Activated CD4-positive, alpha-beta T cell treated with anti-CD3 and anti-CD28 coated beads for 36 hours (primary cell): ENCODE data around the gene PMEPA1. TPM values are rescaled to one million over a fixed set of nuclear protein-coding genes. Genes with fewer than 3 reads are reported as not detected.
A peak's percentile ranks its signal among the peaks of the same experiment; 100 is the strongest.

Experiments
- ATAC-seq: fragments of 200-7000 bp; cut with Tn5 transposase; one replicate; pipeline ENCODE4 v1.10.0; 2021; ENCODE audit warnings: mild to moderate bottlenecking, moderate library complexity
- CTCF ChIA-PET: fragments of 350-600 bp; sonication (Branson Sonifier 250); formaldehyde crosslinking; loops from one replicate; lab custom pipeline; 2021; ENCODE audit warnings: antibody characterized with exemption; lab: Charles Lee
- POLR2A ChIA-PET: fragments of 350-600 bp; sonication (Branson Sonifier 250); formaldehyde crosslinking; loops from one replicate; lab custom pipeline; 2021; ENCODE audit warnings: antibody characterized with exemption, inconsistent platforms; lab: Charles Lee
- DNase-seq: peaks from one replicate; pipeline ENCODE4 v3.0.0-alpha.2; 2020
- H3K27ac Mint-ChIP-seq: one replicate; pipeline ENCODE4 v1.8.0; 2021; ENCODE audit warnings: mixed read lengths
- H3K27me3 Mint-ChIP-seq: one replicate; pipeline ENCODE4 v1.8.0; 2021; ENCODE audit warnings: mixed read lengths
- H3K36me3 Mint-ChIP-seq: one replicate; pipeline ENCODE4 v1.8.0; 2021; ENCODE audit warnings: low read depth, mixed read lengths
- H3K4me1 Mint-ChIP-seq: one replicate; pipeline ENCODE4 v1.8.0; 2021; ENCODE audit warnings: mixed read lengths
- H3K4me3 Mint-ChIP-seq: one replicate; pipeline ENCODE4 v1.8.0; 2021; ENCODE audit warnings: mild to moderate bottlenecking, moderate library complexity, mixed read lengths
- H3K9me3 Mint-ChIP-seq: one replicate; pipeline ENCODE4 v1.8.0; 2021; ENCODE audit warnings: low read depth, mixed read lengths
- intact Hi-C, 2 experiments: fragments of 100-400 bp; cut with DNase I in 1 of 2; cut with micrococcal nuclease in 1 of 2; formaldehyde crosslinking; loops; one replicate each; pipeline versions ENCODE4 v1.14.2 to v1.15.1; 2022 to 2024; cut with DNase I, micrococcal nuclease
- total RNA-seq, 2 experiments: library from RNA; stranded (reverse); gene quantifications; one replicate each; pipeline ENCODE4 v1.2.3, GENCODE V29; 2021

PMEPA1 gene
- total RNA-seq, 2 experiments from 2014 or later, result 1.6 to 1.8 TPM

DNA sequence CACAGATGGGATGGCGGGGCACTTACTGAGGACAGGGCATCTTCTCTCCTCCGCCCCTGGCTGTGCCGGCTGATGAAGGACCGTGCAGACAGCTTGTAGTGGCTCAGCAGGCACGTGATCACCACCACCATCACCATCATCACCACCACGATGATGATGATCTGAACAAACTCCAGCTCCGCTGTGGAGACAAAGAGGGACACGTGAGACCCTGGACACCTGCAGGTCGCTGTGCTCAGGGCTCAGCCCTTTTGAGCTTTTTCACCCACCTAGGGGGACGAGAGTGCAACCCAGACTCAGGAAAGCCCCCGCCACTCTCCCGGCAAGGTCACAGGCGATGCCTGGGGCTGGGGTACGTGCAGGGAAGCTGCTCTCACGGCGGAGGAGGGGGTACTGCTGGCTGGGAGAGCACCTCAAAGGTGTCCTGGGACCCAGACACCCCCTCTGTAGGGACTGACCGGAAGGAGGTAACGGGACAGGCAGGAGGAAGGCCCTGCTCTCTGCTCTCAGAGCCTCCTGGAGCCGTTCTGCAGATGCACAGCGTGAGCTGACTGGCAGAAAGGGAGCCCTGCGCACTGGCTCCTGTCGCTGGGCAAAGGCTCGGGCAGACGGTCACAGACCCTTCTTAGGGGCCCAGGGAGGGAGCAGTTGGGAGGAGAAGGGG, 50.2 kb downstream of the PMEPA1 start:
- ATAC-seq (no peak), DNase-seq (peak; percentile 3)
- POLR2A ChIA-PET, result interaction anchor here (1.0 kb wide), 1 partner anchor 30 kb away, joined by 3 read pairs; no protein-coding TSS in a partner anchor
- no peak overlapping the region for H3K4me3 Mint-ChIP-seq
- H3K4me1 Mint-ChIP-seq, result peaks cover 16% of the 10 kb centered on the region
- H3K27ac Mint-ChIP-seq, result no peak overlapping the region
- CTCF ChIA-PET, result no interaction called here
- no peaks in the 10 kb centered on the region for H3K36me3 Mint-ChIP-seq
- no peaks in the 10 kb centered on the region for H3K9me3 Mint-ChIP-seq
- no peaks in the 10 kb centered on the region for H3K27me3 Mint-ChIP-seq
- intact Hi-C loops, result loop anchor here in 1 of 2 experiments (10.0 kb wide), 1 partner anchor 545 kb away; no protein-coding TSS in a partner anchor

DNA sequence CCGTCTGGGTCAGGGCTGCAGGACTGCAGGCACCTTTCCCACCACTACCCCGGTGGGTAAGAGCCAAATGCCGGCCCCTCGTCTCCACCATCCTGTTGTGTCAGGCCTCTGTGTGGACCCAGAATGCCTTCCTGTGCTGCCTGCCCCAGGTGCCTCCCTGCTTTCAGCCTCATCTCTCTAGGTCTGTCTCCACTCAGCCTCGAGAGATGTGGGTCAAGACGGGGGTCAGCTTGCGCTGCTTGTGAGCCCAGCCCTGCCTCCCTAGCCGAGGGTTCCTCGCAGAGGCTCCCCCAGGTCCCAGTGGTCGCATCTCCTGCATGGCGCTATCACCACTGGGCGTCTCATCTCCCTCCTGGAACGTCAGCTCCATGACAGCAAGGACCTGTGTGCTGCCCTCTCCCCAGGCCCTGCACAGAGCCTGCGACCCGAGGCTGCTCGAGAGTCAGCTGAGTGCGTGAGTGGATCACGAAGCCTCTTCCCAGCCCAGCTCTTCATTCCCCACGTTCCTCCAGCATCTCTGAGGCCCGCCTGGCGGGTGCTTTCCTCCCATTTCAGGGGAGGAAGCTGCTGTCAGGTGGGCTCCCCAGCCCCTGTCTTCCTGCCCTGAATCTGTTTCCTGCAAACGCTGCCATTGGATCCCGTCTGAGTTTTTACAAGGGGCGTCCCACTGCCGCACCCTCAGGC, 50.8 kb downstream of the PMEPA1 start:
- DNase-seq (peak; percentile 2), ATAC-seq (no peak)
- Mint-ChIP-seq H3K27ac (no peak overlapping the region), H3K4me1 (peaks cover 20% of the 10 kb centered on the region), H3K9me3 (no peaks in the 10 kb centered on the region), H3K4me3 (no peak overlapping the region), H3K36me3 (no peaks in the 10 kb centered on the region), H3K27me3 (no peaks in the 10 kb centered on the region)
- ChIA-PET POLR2A (interaction anchor here (1.0 kb wide), 1 partner anchor 29 kb away, joined by 3 read pairs; no protein-coding TSS in a partner anchor), CTCF (no interaction called here)
- intact Hi-C loops, result loop anchor here in 1 of 2 experiments (10.0 kb wide), 1 partner anchor 546 kb away; no protein-coding TSS in a partner anchor

DNA sequence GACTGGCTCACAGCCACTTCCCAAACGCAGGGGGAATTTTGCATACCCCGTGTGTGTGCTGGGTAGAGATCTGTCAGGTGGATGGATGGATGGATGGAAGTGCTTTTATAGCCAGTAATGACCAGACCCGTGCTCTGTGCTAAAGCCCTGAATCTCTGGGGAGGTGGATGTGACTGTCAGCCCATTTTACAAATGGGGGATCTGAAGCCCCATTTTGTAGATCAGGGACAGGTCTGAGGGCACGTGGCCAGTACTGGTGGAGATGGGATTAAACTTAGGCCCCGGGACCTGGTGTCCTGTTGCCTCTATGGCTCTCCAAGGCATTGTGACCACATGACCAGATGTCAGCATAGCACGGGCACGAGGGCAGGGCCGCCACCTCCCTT, 51.4 kb downstream of the PMEPA1 start:
- Mint-ChIP-seq H3K36me3 (no peaks in the 10 kb centered on the region), H3K27me3 (no peaks in the 10 kb centered on the region), H3K27ac (peak overlapping the region; percentile 82), H3K4me1 (peaks cover 20% of the 10 kb centered on the region), H3K4me3 (no peak overlapping the region), H3K9me3 (no peaks in the 10 kb centered on the region)
- intact Hi-C loops, result loop anchor here in 1 of 2 experiments (10.0 kb wide), 1 partner anchor 546 kb away; no protein-coding TSS in a partner anchor
- ChIA-PET POLR2A (interaction anchor here (1.0 kb wide), 1 partner anchor 29 kb away, joined by 3 read pairs; no protein-coding TSS in a partner anchor), CTCF (no interaction called here)
- DNase-seq, result no peak
- ATAC-seq, result no peak

DNA sequence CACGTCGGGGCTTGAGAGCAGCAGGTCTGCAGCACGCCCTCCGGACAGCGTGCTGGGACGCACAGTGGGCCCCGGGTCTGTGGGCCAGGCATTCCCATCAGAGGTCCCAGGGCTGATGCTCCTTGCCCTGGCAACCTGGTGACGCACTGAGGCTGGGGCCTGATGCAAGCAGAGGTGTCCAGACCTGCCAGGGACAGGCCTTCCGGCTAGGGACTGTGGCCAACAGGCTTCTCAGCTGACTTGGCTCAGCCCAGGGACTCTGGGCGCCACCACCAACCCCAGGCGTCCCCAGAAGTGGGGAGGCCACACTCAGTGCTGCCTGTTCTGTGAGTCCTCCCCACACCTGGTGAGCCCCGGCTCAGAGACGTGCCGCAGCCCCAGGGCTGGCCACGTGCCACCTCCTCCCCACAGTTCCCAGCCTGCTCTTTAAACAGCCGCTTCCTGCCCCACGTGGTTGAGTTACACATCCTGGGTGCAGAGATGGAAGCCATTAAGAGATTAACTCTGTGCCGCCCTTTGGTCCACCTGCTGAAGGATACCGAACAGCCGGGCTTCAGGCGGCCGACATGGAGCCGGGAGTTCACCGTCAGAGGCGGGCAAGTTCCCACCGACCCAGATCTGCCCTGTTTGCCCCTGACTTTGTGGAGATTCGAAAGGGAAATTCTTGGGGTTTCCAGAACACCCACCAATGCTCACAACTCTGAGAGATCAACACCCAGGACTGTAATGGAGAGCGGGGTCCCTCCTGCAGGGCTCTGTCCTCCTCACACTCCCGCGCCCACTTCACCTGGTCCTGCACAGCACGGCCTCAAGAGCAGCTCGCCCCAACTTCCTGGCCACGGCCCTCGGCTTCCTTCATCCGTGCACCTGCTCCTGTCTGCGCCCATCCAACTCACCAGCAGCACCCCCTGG, 52.0 kb downstream of the PMEPA1 start:
- H3K4me3 Mint-ChIP-seq, result no peak overlapping the region
- peak; percentile 67 for DNase-seq
- H3K9me3 Mint-ChIP-seq, result no peaks in the 10 kb centered on the region
- CTCF ChIA-PET, result no interaction called here
- no peaks in the 10 kb centered on the region for H3K27me3 Mint-ChIP-seq
- H3K4me1 Mint-ChIP-seq, result peaks cover 20% of the 10 kb centered on the region
- H3K27ac Mint-ChIP-seq, result peak overlapping the region; percentile 82
- POLR2A ChIA-PET, result no interaction called here
- peak; percentile 84 for ATAC-seq
- intact Hi-C loops, result loop anchor here in 1 of 2 experiments (10.0 kb wide), 1 partner anchor 547 kb away; no protein-coding TSS in a partner anchor
- no peaks in the 10 kb centered on the region for H3K36me3 Mint-ChIP-seq

DNA sequence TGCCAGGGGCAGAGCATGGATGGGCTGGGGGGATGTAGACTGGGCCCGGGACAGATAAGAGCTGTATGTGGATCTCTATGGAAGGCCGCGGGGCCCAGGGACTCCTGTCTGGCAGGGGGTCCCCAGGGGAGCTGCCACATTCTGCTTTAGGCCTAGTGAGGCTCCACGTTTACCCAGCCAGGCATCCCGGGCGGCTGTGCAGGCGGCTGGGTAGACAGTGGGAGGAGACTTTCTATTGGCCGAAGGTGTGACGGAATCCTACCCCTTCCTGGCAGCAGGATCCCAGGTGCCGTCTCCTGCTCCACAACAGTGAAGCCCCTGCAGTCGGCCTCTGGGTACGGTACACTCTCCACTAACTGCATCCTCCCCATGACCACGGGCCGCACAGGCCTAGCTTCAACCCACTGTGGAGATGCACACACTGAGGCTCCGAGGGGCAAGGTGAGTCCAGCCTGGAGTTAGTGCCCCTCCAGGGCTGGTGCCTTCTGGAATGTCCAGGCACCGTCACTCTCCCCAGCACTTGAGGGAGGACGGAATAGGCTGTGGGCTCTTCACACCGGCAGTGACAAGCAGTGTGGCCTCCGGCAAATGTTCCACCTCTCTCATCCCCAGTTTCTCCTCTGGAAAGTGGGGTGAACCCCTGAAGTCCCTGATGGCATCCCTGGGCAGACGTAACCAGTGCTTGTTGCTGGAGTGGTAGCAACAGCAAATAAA, 52.8 kb downstream of the PMEPA1 start:
- POLR2A ChIA-PET, result no interaction called here
- Mint-ChIP-seq H3K27ac (no peak overlapping the region), H3K27me3 (no peaks in the 10 kb centered on the region), H3K4me3 (no peak overlapping the region), H3K9me3 (no peaks in the 10 kb centered on the region), H3K4me1 (peaks cover 20% of the 10 kb centered on the region), H3K36me3 (no peaks in the 10 kb centered on the region)
- CTCF ChIA-PET, result interaction anchor here (0.6 to 0.7 kb wide), 2 partner anchors 34 to 118 kb away, joined by 3 read pairs; no protein-coding TSS in a partner anchor
- ATAC-seq, result no peak
- intact Hi-C loops, result loop anchor here in 1 of 2 experiments (10.0 kb wide), 1 partner anchor 548 kb away; no protein-coding TSS in a partner anchor
- peak; percentile 2 for DNase-seq

DNA sequence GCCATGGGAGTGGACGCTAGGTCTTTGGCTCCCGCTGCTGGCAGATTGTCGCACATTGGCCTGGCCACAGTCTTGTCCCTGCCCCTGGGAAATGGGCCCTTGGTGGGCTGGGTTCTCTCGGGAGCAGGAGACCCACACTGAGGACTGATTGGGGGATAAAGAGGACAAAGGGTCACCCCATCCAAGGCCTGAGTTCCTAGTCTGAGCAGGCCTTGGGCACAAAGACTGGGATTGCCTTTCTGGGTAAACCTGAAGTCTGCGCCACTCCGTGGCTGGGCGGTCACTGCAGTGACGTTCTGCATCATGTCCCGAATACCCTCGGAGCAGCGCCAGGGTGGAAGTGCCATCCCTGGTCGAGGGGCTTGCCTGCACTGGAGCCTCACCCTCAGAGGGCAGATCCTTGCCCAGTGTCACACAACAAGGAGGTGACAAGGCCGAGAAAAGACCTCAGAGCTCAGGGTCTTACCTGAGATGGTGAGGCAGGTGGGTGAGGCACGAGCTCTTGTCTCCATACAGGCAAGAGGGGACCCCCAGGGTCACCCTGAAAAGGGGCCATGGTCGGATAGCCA, 53.5 kb downstream of the PMEPA1 start:
- POLR2A ChIA-PET, result no interaction called here
- intact Hi-C loops, result loop anchor here in 1 of 2 experiments (10.0 kb wide), 1 partner anchor 548 kb away; no protein-coding TSS in a partner anchor
- DNase-seq (peak; percentile 0), ATAC-seq (no peak)
- H3K36me3 Mint-ChIP-seq, result no peaks in the 10 kb centered on the region
- no peak overlapping the region for H3K27ac Mint-ChIP-seq
- H3K4me1 Mint-ChIP-seq, result peaks cover 20% of the 10 kb centered on the region
- H3K9me3 Mint-ChIP-seq, result no peaks in the 10 kb centered on the region
- CTCF ChIA-PET, result interaction anchor here (0.6 to 0.8 kb wide), 4 partner anchors 26 to 117 kb away, joined by 3 read pairs; no protein-coding TSS in a partner anchor
- H3K27me3 Mint-ChIP-seq, result no peaks in the 10 kb centered on the region
- no peak overlapping the region for H3K4me3 Mint-ChIP-seq

DNA sequence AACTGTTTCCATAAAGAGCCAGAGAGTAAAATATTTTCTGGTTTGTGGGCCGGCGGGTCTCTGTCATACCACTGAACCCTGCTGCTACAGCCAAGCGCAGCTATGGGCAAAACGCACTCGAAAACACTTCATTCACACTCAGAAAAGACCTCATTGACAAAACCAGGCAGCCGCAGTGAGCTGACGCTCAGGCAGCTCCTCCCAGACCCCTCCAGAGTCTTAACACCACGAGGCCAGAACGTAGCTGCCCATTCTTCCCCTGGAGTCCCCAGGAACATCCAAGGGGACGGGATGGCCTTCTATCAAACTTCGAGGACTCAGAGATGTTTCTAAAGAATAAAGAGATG, 54.0 kb downstream of the PMEPA1 start:
- H3K9me3 Mint-ChIP-seq, result no peaks in the 10 kb centered on the region
- no peak for DNase-seq

DNA sequence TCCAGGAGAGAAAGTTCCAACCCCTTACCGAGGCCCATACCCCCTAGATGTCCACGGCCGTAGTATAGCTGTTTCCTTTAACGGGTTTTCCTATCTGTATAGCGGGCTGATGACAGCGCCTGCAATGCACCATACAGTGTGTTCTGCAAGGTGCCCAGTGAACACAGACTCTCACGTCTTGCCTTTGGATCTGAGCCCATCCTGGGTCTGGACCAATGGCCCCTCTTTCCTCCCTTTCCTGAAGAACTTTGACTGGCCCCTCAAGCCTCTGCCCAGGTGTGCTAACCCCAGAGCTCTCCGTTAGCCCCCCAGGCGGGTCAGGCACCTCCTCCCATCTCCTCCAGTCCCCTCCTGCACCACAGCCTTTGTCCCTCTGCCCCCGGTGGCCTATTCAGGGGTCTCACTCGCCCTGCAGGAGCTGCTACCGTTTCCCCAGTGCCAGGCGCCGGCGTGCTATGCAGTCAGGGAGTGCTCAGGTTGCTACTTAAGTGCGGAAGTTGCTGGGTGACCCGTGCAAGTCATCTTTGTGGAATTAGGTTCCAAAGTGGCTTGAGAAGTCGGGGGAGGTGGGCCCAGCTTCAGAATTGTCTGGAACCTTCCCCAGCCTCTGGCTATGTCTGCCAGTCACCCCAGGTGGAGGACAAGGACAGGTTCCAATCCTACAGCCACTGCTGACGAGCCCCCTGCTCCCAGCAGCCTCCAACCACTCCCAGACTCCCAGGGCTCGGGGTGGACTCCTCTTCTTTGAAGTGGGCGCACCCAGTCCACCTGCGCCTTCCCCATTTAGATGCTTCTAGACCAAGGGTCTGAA, 54.6 kb downstream of the PMEPA1 start:
- Mint-ChIP-seq H3K4me3 (no peak overlapping the region), H3K27me3 (no peaks in the 10 kb centered on the region), H3K36me3 (peaks cover 2% of the 10 kb centered on the region), H3K27ac (no peak overlapping the region), H3K4me1 (peaks cover 20% of the 10 kb centered on the region), H3K9me3 (no peaks in the 10 kb centered on the region)
- DNase-seq (no peak), ATAC-seq (no peak)
- ChIA-PET CTCF (interaction anchor here (0.6 to 1.4 kb wide), 5 partner anchors 13 to 499 kb away, joined by 3 to 4 read pairs (median 4); no protein-coding TSS in a partner anchor), POLR2A (no interaction called here)
- intact Hi-C loops, result loop anchor here (1.0 to 10.0 kb wide), 6 partner anchors 58 to 555 kb away; no protein-coding TSS in a partner anchor

More for the DNA sequence above, 54.0 kb downstream of the PMEPA1 start:
- no peaks in the 10 kb centered on the region for H3K36me3 Mint-ChIP-seq
- ChIA-PET POLR2A (no interaction called here), CTCF (interaction anchor here (0.6 to 1.1 kb wide), 4 partner anchors 26 to 431 kb away, joined by 3 read pairs; no protein-coding TSS in a partner anchor)
- H3K4me3 Mint-ChIP-seq, result no peak overlapping the region
- H3K27me3 Mint-ChIP-seq, result no peaks in the 10 kb centered on the region
- peaks cover 20% of the 10 kb centered on the region for H3K4me1 Mint-ChIP-seq
- intact Hi-C loops, result loop anchor here in 1 of 2 experiments (2.0 to 10.0 kb wide), 2 partner anchors 523 to 549 kb away; no protein-coding TSS in a partner anchor
- no peak for ATAC-seq
- no peak overlapping the region for H3K27ac Mint-ChIP-seq

DNA sequence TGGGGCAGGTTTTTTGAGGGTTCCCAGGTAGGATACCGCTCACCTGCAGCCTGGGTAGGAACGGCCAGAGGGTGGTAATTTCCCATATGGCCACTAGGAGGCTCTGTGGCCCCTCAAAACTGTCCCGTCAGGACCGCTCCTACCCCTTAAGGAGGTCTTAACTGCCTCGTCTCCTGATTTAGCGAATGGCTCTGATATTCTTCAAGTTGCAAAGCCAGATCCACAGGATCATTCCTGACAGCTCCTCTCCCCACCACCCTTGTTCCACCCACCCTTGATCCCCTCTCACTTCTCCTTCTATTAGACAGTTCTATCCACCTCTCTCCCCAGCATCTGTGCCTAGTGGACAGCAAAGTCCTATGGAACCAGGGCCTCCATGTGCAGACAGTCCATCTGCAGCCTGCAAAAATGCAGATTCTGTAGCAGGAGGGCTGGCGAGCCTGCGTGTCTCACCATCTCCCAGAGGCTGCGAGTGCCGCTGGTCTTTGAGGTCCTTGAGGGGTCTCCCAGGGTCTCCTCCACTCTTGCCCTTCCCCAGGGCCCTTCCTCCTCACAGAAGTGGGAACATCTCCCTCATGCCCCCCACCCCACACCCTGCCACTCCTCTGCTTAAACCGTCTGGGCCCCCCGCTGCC, 55.3 kb downstream of the PMEPA1 start:
- POLR2A ChIA-PET, result no interaction called here

More for the DNA sequence above, 55.3 kb downstream of the PMEPA1 start:
- Mint-ChIP-seq H3K27ac (no peak overlapping the region), H3K36me3 (peaks cover 2% of the 10 kb centered on the region), H3K4me1 (peaks cover 20% of the 10 kb centered on the region), H3K27me3 (no peaks in the 10 kb centered on the region), H3K9me3 (no peaks in the 10 kb centered on the region), H3K4me3 (no peak overlapping the region)
- ATAC-seq (peak; percentile 81), DNase-seq (peak; percentile 75)
- CTCF ChIA-PET, result interaction anchor here (0.6 to 2.0 kb wide), 15 partner anchors 9 to 848 kb away, joined by 3 to 10 read pairs (median 4); no protein-coding TSS in a partner anchor
- intact Hi-C loops, result loop anchor here (1.0 to 10.0 kb wide), 6 partner anchors 57 to 556 kb away; no protein-coding TSS in a partner anchor
